Progenitor cell of endocrine pancreas (in vitro differentiated cells): Measurements from ENCODE around the gene U2AF1L4. TPM values are rescaled to one million over a fixed set of nuclear protein-coding genes. Genes with fewer than 3 reads are reported as not detected.

Experiments
- DNase-seq: peaks from one replicate; pipeline ENCODE4 v3.0.0; 2021; ENCODE audit warnings: low spot score; ENCODE audit not compliant: unreplicated experiment
- H3K27ac Mint-ChIP-seq: 2 replicates; pipeline ENCODE4 v1.8.0; 2021; ENCODE audit warnings: mild to moderate bottlenecking, moderate library complexity, mixed read lengths
- H3K27me3 Mint-ChIP-seq: 2 replicates; pipeline ENCODE4 v1.8.0; 2021; ENCODE audit warnings: mixed read lengths
- H3K36me3 Mint-ChIP-seq: 2 replicates; pipeline ENCODE4 v1.8.0; 2022; ENCODE audit warnings: mixed read lengths; ENCODE audit not compliant: insufficient read depth
- H3K4me1 Mint-ChIP-seq: 2 replicates; pipeline ENCODE4 v1.8.0; 2021; ENCODE audit warnings: low read depth, mixed read lengths
- H3K4me3 Mint-ChIP-seq: 2 replicates; pipeline ENCODE4 v1.8.0; 2021; ENCODE audit warnings: low read depth, mild to moderate bottlenecking, moderate library complexity, mixed read lengths
- H3K9me3 Mint-ChIP-seq: 2 replicates; pipeline ENCODE4 v1.8.0; 2021; ENCODE audit warnings: low read depth, mixed read lengths
- CTCF ChIP-seq: fragments of 200-600 bp; sonication (generic); IDR thresholded peaks from one replicate; pipeline ENCODE4 v1.5.0; 2021; ENCODE audit warnings: antibody characterized with exemption, mild to moderate bottlenecking; ENCODE audit not compliant: unreplicated experiment
- total RNA-seq: library from RNA; stranded (reverse); gene quantifications from 2 replicates; pipeline ENCODE4 v1.2.1, GENCODE V29; 2021

Gene U2AF1L4
- total RNA-seq, 1 donor from 2014 or later = 37.4 TPM

DNA sequence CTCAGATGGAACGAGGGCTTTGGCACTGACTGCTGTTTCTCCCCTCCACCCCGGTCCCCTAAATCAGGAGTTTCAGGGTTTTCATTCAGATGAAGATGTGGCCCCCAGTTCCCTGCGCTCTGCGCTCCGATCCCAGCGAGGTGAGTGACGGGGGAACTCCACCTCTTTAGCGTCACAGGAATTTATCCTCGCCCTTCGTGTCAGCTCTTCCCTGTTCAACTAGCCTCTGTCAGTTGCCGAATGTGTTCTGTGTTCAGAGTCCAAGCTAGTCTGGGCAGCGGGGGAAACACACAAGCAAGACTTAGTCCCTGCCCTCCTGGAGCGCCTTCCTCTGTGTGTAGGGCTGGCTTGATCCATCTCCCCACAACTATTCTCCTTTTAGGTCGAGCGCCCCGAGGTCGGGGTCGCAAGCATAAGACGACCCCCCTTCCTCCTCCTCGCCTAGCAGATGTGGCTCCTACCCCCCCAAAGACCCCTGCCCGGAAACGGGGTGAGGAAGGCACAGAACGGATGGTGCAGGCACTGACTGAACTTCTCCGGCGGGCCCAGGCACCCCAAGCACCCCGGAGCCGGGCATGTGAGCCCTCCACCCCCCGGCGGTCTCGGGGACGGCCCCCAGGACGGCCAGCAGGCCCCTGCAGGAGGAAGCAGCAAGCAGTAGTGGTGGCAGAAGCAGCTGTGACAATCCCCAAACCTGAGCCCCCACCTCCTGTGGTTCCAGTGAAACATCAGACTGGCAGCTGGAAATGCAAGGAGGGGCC is 25.6 kb downstream of the U2AF1L4 start:
- H3K9me3 Mint-ChIP-seq = no peaks in the 10 kb centered on the region
- peak overlapping the region; percentile 87 for H3K4me3 Mint-ChIP-seq
- no peak for DNase-seq
- H3K4me1 Mint-ChIP-seq = peaks cover 21% of the 10 kb centered on the region
- peaks cover 12% of the 10 kb centered on the region for H3K36me3 Mint-ChIP-seq
- TF ChIP-seq CTCF = no peak
- no peaks in the 10 kb centered on the region for H3K27me3 Mint-ChIP-seq
- peak overlapping the region; percentile 86 for H3K27ac Mint-ChIP-seq

DNA sequence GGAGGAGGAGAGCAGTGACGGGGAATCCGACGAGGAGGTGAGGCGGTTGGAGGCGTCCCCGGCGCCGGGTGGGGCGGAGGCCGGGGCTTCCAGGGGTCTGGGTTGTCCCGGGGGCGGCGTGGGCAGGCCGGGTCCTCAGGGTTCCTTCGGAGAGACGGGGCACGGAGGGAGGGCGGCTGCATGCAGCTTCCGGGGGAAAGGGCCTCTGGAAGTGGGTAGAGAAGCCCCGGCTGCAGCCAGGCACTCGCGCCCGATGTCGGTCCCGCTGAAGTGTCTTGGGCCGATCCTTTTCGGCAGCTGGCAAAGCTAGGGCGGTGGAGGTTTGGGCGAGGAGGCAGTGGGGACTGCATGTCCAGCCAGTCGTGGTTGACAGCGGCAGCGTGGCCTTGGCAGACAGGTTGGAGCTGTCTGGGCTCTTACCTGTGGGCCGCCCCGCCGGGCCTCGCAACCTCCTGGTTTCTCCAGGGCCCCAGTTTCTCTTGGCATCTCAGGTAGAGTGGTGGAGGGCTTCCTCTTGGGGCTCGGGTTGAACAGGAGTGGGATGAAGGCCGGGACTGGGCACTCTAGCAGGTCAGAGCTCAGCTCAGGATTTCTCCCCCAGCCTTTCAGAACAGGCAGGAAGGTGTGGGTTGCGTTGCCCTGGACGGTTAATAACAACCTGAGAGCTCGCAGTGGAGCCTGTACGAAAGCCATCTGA is 26.7 kb downstream of the U2AF1L4 start:
- DNase-seq = no peak
- Mint-ChIP-seq H3K27me3 (no peaks in the 10 kb centered on the region), H3K4me1 (peaks cover 21% of the 10 kb centered on the region), H3K9me3 (no peaks in the 10 kb centered on the region), H3K36me3 (peaks cover 8% of the 10 kb centered on the region), H3K27ac (peak overlapping the region; percentile 86), H3K4me3 (peak overlapping the region; percentile 87)
- no peak for TF ChIP-seq CTCF

GRCh38 chr19:35717665-35718344 is 27.4 kb downstream of the U2AF1L4 start, which contains the start of gene KMT2B:
Gene KMT2B (plus strand): TSS chr19:35718003. CDS start chr19:35718019, 16 bp downstream.
- H3K27me3 Mint-ChIP-seq = no peaks in the 10 kb centered on the region
- H3K4me3 Mint-ChIP-seq = peak within 1 kb of the TSS; percentile 87
- TF ChIP-seq CTCF = no peak
- H3K36me3 Mint-ChIP-seq = peaks cover 4% of the 10 kb centered on the region
- H3K4me1 Mint-ChIP-seq = peaks cover 21% of the 10 kb centered on the region
- peak; percentile 93 for DNase-seq
- no peaks in the 10 kb centered on the region for H3K9me3 Mint-ChIP-seq
- H3K27ac Mint-ChIP-seq = peak within 1 kb of the TSS; percentile 97

DNA sequence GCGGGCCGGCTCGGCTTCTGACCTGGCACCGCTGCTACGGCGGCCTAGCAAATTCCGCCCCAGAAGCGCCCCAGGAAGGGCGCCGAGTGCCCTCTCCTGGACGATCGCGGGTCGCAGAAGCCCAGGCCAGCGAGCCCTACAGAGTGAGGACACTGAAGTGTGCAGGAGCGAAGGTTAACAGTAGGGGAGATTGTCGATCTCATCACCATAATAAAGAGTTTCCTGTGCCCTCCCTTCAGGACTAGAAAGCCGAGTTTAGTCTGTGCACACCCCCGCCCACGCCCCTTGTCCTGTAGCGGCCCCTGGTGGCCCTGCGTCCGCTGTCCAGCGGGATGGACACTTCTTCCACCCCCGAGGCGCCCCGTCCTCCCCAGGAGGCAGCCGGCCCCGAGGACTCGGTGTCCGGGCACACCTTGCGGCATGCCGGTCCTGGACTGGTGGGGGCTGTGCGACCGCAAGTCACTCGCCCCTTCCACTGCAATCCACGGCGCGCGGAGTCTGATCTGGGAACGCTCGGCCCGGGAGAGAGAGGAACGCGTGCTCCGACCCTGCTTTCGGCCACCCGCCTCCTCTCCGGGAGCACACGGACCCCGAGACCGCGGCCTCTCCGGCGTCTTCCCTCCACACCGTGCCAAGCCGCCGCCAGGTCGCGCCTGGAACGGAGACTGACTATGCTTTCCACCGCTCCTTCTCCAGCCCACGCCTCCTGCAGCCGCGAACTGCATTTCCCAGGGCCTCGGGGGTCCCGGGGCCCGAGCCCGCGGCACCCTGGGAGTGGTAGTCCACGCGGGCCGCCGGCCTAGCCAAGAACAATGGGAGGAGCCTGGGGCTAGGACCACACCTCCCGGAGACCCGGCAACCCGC is 28.2 kb downstream of the U2AF1L4 start:
- DNase-seq = peak; percentile 78
- H3K9me3 Mint-ChIP-seq = no peaks in the 10 kb centered on the region
- peak overlapping the region; percentile 82 for H3K4me3 Mint-ChIP-seq
- H3K27me3 Mint-ChIP-seq = no peaks in the 10 kb centered on the region
- peak; percentile 85 for TF ChIP-seq CTCF
- H3K4me1 Mint-ChIP-seq = peaks cover 21% of the 10 kb centered on the region
- peaks cover 1% of the 10 kb centered on the region for H3K36me3 Mint-ChIP-seq
- H3K27ac Mint-ChIP-seq = peak overlapping the region; percentile 97
